Liver (tissue), 9 donors: Measurements from ENCODE around the gene BTNL9. TPM values are rescaled to one million over a fixed set of nuclear protein-coding genes. Genes with fewer than 3 reads are reported as not detected.

Experiments used
- DNase-seq: peaks from one replicate; pipeline ENCODE4 v3.0.0-alpha.2; 2017; ENCODE audit warnings: low spot score
- H3K27ac ChIP-seq, 2 donors: one replicate each; pipeline ENCODE4 v1.7.0; 2013; ENCODE audit warnings: inconsistent platforms in 2 of 2, low read length in 2 of 2, control low read depth in 1 of 2, low read depth in 1 of 2, mild to moderate bottlenecking in 1 of 2
- H3K27me3 ChIP-seq, 4 donors: one replicate each; pipeline versions ENCODE4 v1.6.1 to v1.7.0; 2013; ENCODE audit warnings: low read length in 3 of 4, inconsistent platforms in 1 of 4, mild to moderate bottlenecking in 1 of 4, moderate library complexity in 1 of 4; ENCODE audit not compliant: control insufficient read depth in 4 of 4, insufficient read depth in 4 of 4
- H3K36me3 ChIP-seq, 4 donors: one replicate each; pipeline versions ENCODE4 v1.6.1 to v1.7.0; 2013; ENCODE audit warnings: low read length in 3 of 4, mild to moderate bottlenecking in 3 of 4, low read depth in 1 of 4, moderate library complexity in 1 of 4; ENCODE audit not compliant: control insufficient read depth in 4 of 4, insufficient read depth in 3 of 4
- H3K4me1 ChIP-seq, 4 donors: one replicate each; pipeline versions ENCODE4 v1.6.1 to v1.7.0; 2013; ENCODE audit warnings: low read length in 3 of 4, mild to moderate bottlenecking in 3 of 4, moderate library complexity in 1 of 4; ENCODE audit not compliant: control insufficient read depth in 4 of 4, insufficient read depth in 4 of 4
- H3K4me3 ChIP-seq, 3 donors: one replicate each; pipeline versions ENCODE4 v1.6.1 to v1.7.0; 2013; ENCODE audit warnings: low read length in 3 of 3, control low read depth in 1 of 3, low read depth in 1 of 3, mild to moderate bottlenecking in 1 of 3
- H3K9ac ChIP-seq, 2 donors: one replicate each; pipeline ENCODE4 v1.7.0; 2013; ENCODE audit warnings: low read length in 2 of 2, mild to moderate bottlenecking in 2 of 2, moderate library complexity in 2 of 2, control low read depth in 1 of 2, low read depth in 1 of 2
- H3K9me3 ChIP-seq, 4 donors: one replicate each; pipeline versions ENCODE4 v1.6.1 to v1.7.0; 2013; ENCODE audit warnings: low read length in 3 of 4; ENCODE audit not compliant: control insufficient read depth in 4 of 4
- EGR1 ChIP-seq, 2 donors: IDR thresholded peaks; 2 replicates each; pipeline ENCODE4 v1.6.1; 2016 to 2018; ENCODE audit warnings: antibody characterized with exemption in 2 of 2, low read depth in 2 of 2
- HNF4G ChIP-seq: IDR thresholded peaks from 2 replicates; pipeline ENCODE4 v1.6.1; 2016; ENCODE audit warnings: antibody characterized with exemption
- JUND ChIP-seq, 2 donors: IDR thresholded peaks; 2 replicates each; pipeline ENCODE4 v1.6.1; 2016; ENCODE audit warnings: antibody characterized with exemption in 2 of 2
- NR2F2 ChIP-seq: IDR thresholded peaks from 2 replicates; pipeline ENCODE4 v1.6.1; 2016; ENCODE audit warnings: antibody characterized with exemption
- RAD21 ChIP-seq, 2 donors: IDR thresholded peaks; 2 replicates each; pipeline ENCODE4 v1.6.1; 2016; ENCODE audit warnings: antibody characterized with exemption in 2 of 2, mild to moderate bottlenecking in 2 of 2
- RXRA ChIP-seq, 2 donors: IDR thresholded peaks; 2 replicates each; pipeline ENCODE4 v1.6.1; 2017 to 2018; ENCODE audit warnings: antibody characterized with exemption in 2 of 2, mild to moderate bottlenecking in 1 of 2
- TAF1 ChIP-seq: conservative IDR thresholded peaks from 2 replicates; pipeline ENCODE4 v1.6.1; 2016; ENCODE audit warnings: antibody characterized with exemption, mild to moderate bottlenecking
- YY1 ChIP-seq: IDR thresholded peaks from 2 replicates; pipeline ENCODE4 v1.6.1; 2016; ENCODE audit warnings: antibody characterized with exemption, mild to moderate bottlenecking
- WGBS: extraction: QIAGEN DNeasy Blood & Tissue Kit; methylation state at CpG from one replicate; pipeline ENCODE4 v1.1.7; 2013; 5-methylcytosine and 5-hydroxymethylcytosine counted together
- polyA plus RNA-seq, 2 donors: library from polyadenylated mRNA; stranded (reverse) in 1 of 2; unstranded in 1 of 2; fragments of 200-250 nt in 1 of 2; fragments of >200 nt in 1 of 2; fragmentation: Nextera tagmentation in 1 of 2; extraction: Ambion mirVana in 1 of 2; gene quantifications; one replicate each; pipeline versions ENCODE4 v1.2.1 to v1.2.3, GENCODE V29; 2013 to 2015
- total RNA-seq, 2 donors: library from RNA; depleted of rRNA; stranded (reverse); fragments of >200 nt; gene quantifications; one replicate each; pipeline ENCODE4 v1.2.3, GENCODE V29; 2014
- TF ChIP-seq, protein P1 (sequence below): IDR thresholded peaks from 2 replicates; pipeline ENCODE4 v1.6.1; 2016; ENCODE audit warnings: antibody characterized with exemption, mild to moderate bottlenecking
- TF ChIP-seq, protein P2 (sequence below): IDR thresholded peaks from 2 replicates; pipeline ENCODE4 v1.6.1; 2016; ENCODE audit warnings: antibody characterized with exemption
- donor health status: healthy.
- donor health status: healthy.
- donor health status: healthy.
- donor health status: healthy.
- donor health status: healthy.

Gene BTNL9
- total and polyA plus RNA-seq, 4 donors, result 1.4 to 12.0 (median 4.7) TPM

GRCh38 chr5:181108578-181109165 lies 68.6 kb downstream of the BTNL9 start:
- Histone ChIP-seq H3K4me1 (no peaks in the 10 kb centered on the region), H3K27ac (no peak overlapping the region), H3K9me3 (peaks cover 0 to under 1% (median 0%) of the 10 kb centered on the region in 4 donors), H3K9ac (no peak overlapping the region), H3K27me3 (peaks cover 0 to 2% (median 0%) of the 10 kb centered on the region in 4 donors), H3K4me3 (no peak overlapping the region), H3K36me3 (no peaks in the 10 kb centered on the region)
- TF ChIP-seq TAF1 (no peak), EGR1 (IDR thresholded peaks at IDR 0.05; ENCODE audit: low read depth in 2 of 2) (no peak), RXRA (IDR thresholded peaks at IDR 0.05) (no peak), RAD21 (IDR thresholded peaks at IDR 0.05) (no peak)
- TF ChIP-seq, protein P1, sequence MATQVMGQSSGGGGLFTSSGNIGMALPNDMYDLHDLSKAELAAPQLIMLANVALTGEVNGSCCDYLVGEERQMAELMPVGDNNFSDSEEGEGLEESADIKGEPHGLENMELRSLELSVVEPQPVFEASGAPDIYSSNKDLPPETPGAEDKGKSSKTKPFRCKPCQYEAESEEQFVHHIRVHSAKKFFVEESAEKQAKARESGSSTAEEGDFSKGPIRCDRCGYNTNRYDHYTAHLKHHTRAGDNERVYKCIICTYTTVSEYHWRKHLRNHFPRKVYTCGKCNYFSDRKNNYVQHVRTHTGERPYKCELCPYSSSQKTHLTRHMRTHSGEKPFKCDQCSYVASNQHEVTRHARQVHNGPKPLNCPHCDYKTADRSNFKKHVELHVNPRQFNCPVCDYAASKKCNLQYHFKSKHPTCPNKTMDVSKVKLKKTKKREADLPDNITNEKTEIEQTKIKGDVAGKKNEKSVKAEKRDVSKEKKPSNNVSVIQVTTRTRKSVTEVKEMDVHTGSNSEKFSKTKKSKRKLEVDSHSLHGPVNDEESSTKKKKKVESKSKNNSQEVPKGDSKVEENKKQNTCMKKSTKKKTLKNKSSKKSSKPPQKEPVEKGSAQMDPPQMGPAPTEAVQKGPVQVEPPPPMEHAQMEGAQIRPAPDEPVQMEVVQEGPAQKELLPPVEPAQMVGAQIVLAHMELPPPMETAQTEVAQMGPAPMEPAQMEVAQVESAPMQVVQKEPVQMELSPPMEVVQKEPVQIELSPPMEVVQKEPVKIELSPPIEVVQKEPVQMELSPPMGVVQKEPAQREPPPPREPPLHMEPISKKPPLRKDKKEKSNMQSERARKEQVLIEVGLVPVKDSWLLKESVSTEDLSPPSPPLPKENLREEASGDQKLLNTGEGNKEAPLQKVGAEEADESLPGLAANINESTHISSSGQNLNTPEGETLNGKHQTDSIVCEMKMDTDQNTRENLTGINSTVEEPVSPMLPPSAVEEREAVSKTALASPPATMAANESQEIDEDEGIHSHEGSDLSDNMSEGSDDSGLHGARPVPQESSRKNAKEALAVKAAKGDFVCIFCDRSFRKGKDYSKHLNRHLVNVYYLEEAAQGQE, result no peak
- TF ChIP-seq, protein P2, sequence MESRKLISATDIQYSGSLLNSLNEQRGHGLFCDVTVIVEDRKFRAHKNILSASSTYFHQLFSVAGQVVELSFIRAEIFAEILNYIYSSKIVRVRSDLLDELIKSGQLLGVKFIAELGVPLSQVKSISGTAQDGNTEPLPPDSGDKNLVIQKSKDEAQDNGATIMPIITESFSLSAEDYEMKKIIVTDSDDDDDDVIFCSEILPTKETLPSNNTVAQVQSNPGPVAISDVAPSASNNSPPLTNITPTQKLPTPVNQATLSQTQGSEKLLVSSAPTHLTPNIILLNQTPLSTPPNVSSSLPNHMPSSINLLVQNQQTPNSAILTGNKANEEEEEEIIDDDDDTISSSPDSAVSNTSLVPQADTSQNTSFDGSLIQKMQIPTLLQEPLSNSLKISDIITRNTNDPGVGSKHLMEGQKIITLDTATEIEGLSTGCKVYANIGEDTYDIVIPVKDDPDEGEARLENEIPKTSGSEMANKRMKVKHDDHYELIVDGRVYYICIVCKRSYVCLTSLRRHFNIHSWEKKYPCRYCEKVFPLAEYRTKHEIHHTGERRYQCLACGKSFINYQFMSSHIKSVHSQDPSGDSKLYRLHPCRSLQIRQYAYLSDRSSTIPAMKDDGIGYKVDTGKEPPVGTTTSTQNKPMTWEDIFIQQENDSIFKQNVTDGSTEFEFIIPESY, result no peak
- 69% methylated on average over 14 of the region's 14 CpGs for WGBS
- DNase-seq, result no peak

GRCh38 chr5:181109489-181110013 lies 69.5 kb downstream of the BTNL9 start:
- Histone ChIP-seq H3K36me3 (no peaks in the 10 kb centered on the region), H3K4me3 (no peak overlapping the region), H3K9ac (no peak overlapping the region), H3K4me1 (no peaks in the 10 kb centered on the region), H3K27me3 (peaks cover 0 to 2% (median 0%) of the 10 kb centered on the region in 4 donors), H3K9me3 (peaks cover 0 to 3% (median 1%) of the 10 kb centered on the region in 4 donors), H3K27ac (no peak overlapping the region)
- DNase-seq, result no peak
- 50% methylated on average over 11 of the region's 11 CpGs for WGBS
- TF ChIP-seq HNF4G, result no peak
- no peak for TF ChIP-seq YY1
- TF ChIP-seq, protein P1, result no peak
- TF ChIP-seq EGR1 (IDR thresholded peaks at IDR 0.05; ENCODE audit: low read depth in 2 of 2), result no peak
- TF ChIP-seq JUND (IDR thresholded peaks at IDR 0.05), result no peak
- TF ChIP-seq NR2F2, result no peak
